ENCODE measurements around the gene RNFT2.

- TF ChIP-seq, protein P1, sequence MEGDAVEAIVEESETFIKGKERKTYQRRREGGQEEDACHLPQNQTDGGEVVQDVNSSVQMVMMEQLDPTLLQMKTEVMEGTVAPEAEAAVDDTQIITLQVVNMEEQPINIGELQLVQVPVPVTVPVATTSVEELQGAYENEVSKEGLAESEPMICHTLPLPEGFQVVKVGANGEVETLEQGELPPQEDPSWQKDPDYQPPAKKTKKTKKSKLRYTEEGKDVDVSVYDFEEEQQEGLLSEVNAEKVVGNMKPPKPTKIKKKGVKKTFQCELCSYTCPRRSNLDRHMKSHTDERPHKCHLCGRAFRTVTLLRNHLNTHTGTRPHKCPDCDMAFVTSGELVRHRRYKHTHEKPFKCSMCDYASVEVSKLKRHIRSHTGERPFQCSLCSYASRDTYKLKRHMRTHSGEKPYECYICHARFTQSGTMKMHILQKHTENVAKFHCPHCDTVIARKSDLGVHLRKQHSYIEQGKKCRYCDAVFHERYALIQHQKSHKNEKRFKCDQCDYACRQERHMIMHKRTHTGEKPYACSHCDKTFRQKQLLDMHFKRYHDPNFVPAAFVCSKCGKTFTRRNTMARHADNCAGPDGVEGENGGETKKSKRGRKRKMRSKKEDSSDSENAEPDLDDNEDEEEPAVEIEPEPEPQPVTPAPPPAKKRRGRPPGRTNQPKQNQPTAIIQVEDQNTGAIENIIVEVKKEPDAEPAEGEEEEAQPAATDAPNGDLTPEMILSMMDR (IDR thresholded peaks at IDR 0.05; ENCODE audit: low read depth, low read length), result no peak
- no peak for TF ChIP-seq POLR2A (IDR thresholded peaks at IDR 0.05; ENCODE audit: extremely low read depth, insufficient read length)
- no peak for TF ChIP-seq MAX (IDR thresholded peaks at IDR 0.05; ENCODE audit: low read depth, low read length)
- no peak for TF ChIP-seq MYC (IDR thresholded peaks at IDR 0.05; ENCODE audit: low read depth, low read length)
Measured at GRCh38 chr12:116766285-116766684, 28.2 kb downstream of the RNFT2 start.
